Endothelial cell of umbilical vein (primary cell): ENCODE data around the gene GNGT2. TPM values are rescaled to one million over a fixed set of nuclear protein-coding genes. Genes with fewer than 3 reads are reported as not detected.

Source experiments
- BruUV-seq: library from RNA; stranded (reverse); fragments of 400-500 nt; replicated peaks from 2 replicates; lab custom pipeline; 2021; lab: Mats Ljungman, UMichigan
- CTCF ChIA-PET: fragments of 300-600, 350-600 bp; sonication (Branson Sonifier 250); formaldehyde crosslinking; loops from one replicate; lab custom pipeline; 2021; ENCODE audit warnings: antibody characterized with exemption, inconsistent platforms; lab: Charles Lee
- POLR2A ChIA-PET: fragments of 300-600, 350-600 bp; sonication (Branson Sonifier 250); formaldehyde crosslinking; loops from one replicate; lab custom pipeline; 2021; ENCODE audit warnings: antibody characterized with exemption, inconsistent platforms; lab: Charles Lee
- DNase-seq: peaks from one replicate; pipeline ENCODE4 v3.0.0-alpha.2; 2011; ENCODE audit warnings: low read depth, low spot score
- FAIRE-seq: peaks from 2 replicates; lab custom pipeline; 2011; peaks lifted over from hg19 to GRCh38; lab: Jason Lieb, UNC
- H2AFZ ChIP-seq: 2 replicates; pipeline ENCODE4 v1.6.0; 2012; ENCODE audit warnings: low read depth, low read length, control low read depth, inconsistent platforms
- H3K27ac ChIP-seq: 2 replicates; pipeline ENCODE4 v1.5.1; 2011; ENCODE audit warnings: low read depth, mild to moderate bottlenecking, control low read depth, low read length, moderate library complexity; ENCODE audit not compliant: insufficient read depth
- H3K27me3 ChIP-seq, 2 experiments: 2 replicates each; pipeline versions ENCODE4 v1.6.0 to v1.6.1; 2011; ENCODE audit warnings: low read length in 2 of 2, mixed read lengths in 1 of 2; ENCODE audit not compliant: control insufficient read depth in 2 of 2, insufficient read depth in 2 of 2
- H3K36me3 ChIP-seq, 2 experiments: 2 replicates in 1 of 2; 3 replicates in 1 of 2; pipeline ENCODE4 v1.5.1; 2011; ENCODE audit warnings: low read length in 2 of 2, mild to moderate bottlenecking in 1 of 2, moderate library complexity in 1 of 2; ENCODE audit not compliant: control insufficient read depth in 2 of 2, insufficient read depth in 2 of 2; ENCODE audit errors: extremely low read depth in 1 of 2
- H3K4me1 ChIP-seq: 3 replicates; pipeline ENCODE4 v1.5.1; 2011; ENCODE audit warnings: mild to moderate bottlenecking, low read length; ENCODE audit not compliant: control insufficient read depth, insufficient read depth; ENCODE audit errors: extremely low read depth
- H3K4me2 ChIP-seq: 2 replicates; pipeline ENCODE4 v1.6.1; 2011; ENCODE audit warnings: low read length, control low read depth, mixed read lengths; ENCODE audit not compliant: insufficient read depth
- H3K4me3 ChIP-seq, 3 experiments: fragments of 200-600 bp in 1 of 3; sonication (generic), shearing (Covaris generic) in 1 of 3; replicated peaks in 1 of 3; 2 replicates each; pipeline ENCODE4 v1.5.1; 2011 to 2016; ENCODE audit warnings: control low read depth in 3 of 3, low read length in 3 of 3, mild to moderate bottlenecking in 2 of 3, inconsistent platforms in 1 of 3, low read depth in 1 of 3, moderate library complexity in 1 of 3; ENCODE audit not compliant: insufficient read depth in 1 of 3
- H3K79me2 ChIP-seq: 2 replicates; pipeline ENCODE4 v1.6.0; 2012; ENCODE audit warnings: low read length, inconsistent platforms; ENCODE audit not compliant: control insufficient read depth, insufficient read depth
- H3K9ac ChIP-seq: replicated peaks from 2 replicates; pipeline ENCODE3; 2011; ENCODE audit warnings: low read length, control low read depth; ENCODE audit not compliant: insufficient read depth; ENCODE audit errors: extremely low read depth
- H3K9me1 ChIP-seq: replicated peaks from 3 replicates; pipeline ENCODE4 v1.6.0; 2011; ENCODE audit warnings: mild to moderate bottlenecking, low read length; ENCODE audit not compliant: control insufficient read depth, insufficient read depth; ENCODE audit errors: extremely low read depth
- H3K9me3 ChIP-seq: replicated peaks from 2 replicates; pipeline ENCODE4 v1.5.1; 2012; ENCODE audit warnings: low read length, inconsistent platforms; ENCODE audit not compliant: control insufficient read depth, insufficient read depth
- H4K20me1 ChIP-seq: replicated peaks from 2 replicates; pipeline ENCODE3; 2011; ENCODE audit warnings: mild to moderate bottlenecking, low read length; ENCODE audit not compliant: control insufficient read depth, insufficient read depth; ENCODE audit errors: extremely low read depth
- CTCF ChIP-seq, 2 donors: IDR thresholded peaks; 1 replicate in 1 of 2; 2 replicates in 1 of 2; pipeline ENCODE4 v1.5.1; 2011; ENCODE audit warnings: low read length in 2 of 2, mild to moderate bottlenecking in 2 of 2, moderate library complexity in 2 of 2, control low read depth in 1 of 2, inconsistent platforms in 1 of 2, low read depth in 1 of 2; ENCODE audit not compliant: insufficient read depth in 1 of 2; ENCODE audit errors: extremely low read depth in 1 of 2
- EZH2 ChIP-seq: IDR thresholded peaks from 2 replicates; pipeline ENCODE4 v1.6.1; 2012; ENCODE audit warnings: borderline replicate concordance, low read depth, mild to moderate bottlenecking, moderate library complexity, low read length, inconsistent platforms; ENCODE audit not compliant: severe bottlenecking
- FOS ChIP-seq: IDR thresholded peaks from 2 replicates; pipeline ENCODE4 v1.6.1; 2011; ENCODE audit warnings: mild to moderate bottlenecking, low read length, moderate library complexity, borderline replicate concordance; ENCODE audit not compliant: insufficient read depth
- GATA2 ChIP-seq: IDR thresholded peaks from 2 replicates; pipeline ENCODE4 v1.7.0; 2011; ENCODE audit warnings: low read depth, mild to moderate bottlenecking, moderate library complexity, mixed read lengths, low read length; ENCODE audit not compliant: insufficient read length, insufficient read depth
- JUN ChIP-seq: IDR thresholded peaks from 2 replicates; pipeline ENCODE4 v1.6.1; 2011; ENCODE audit warnings: borderline replicate concordance, low read depth; ENCODE audit not compliant: insufficient read length, insufficient read depth
- MAX ChIP-seq: IDR thresholded peaks from 2 replicates; pipeline ENCODE4 v1.6.1; 2011; ENCODE audit not compliant: insufficient read depth, insufficient read length
- MYC ChIP-seq: IDR thresholded peaks from one replicate; pipeline ENCODE4 v1.6.1; 2011; ENCODE audit warnings: mild to moderate bottlenecking, low read depth, low read length
- POLR2A ChIP-seq: IDR thresholded peaks from 2 replicates; pipeline ENCODE4 v1.6.1; 2012; ENCODE audit warnings: low read depth, mild to moderate bottlenecking, control low read depth, low read length
- POLR2AphosphoS5 ChIP-seq: IDR thresholded peaks from 2 replicates; pipeline ENCODE4 v1.6.1; 2012; ENCODE audit warnings: low read depth, mild to moderate bottlenecking, control low read depth, low read length, moderate library complexity; ENCODE audit not compliant: insufficient read depth
- dilution Hi-C: fragments of 300-500 bp; cut with MboI; formaldehyde crosslinking; loops from one replicate; pipeline ENCODE4 v1.15.0; 2019; ENCODE audit warnings: low sequenced_read_pairs; ENCODE audit not compliant: extremely low pct_ligation_motif_present
- intact Hi-C: fragments of 100-400 bp; cut with micrococcal nuclease; formaldehyde crosslinking; loops from one replicate; pipeline ENCODE4 v1.10.0; 2022
- polyA plus RNA-seq, 4 experiments: library from polyadenylated mRNA; depleted of rRNA in 3 of 4; stranded (reverse) in 3 of 4; unstranded in 1 of 4; fragments of >200 nt; gene quantifications; 2 replicates each; pipeline versions ENCODE4 v1.2.1 to v1.2.3, GENCODE V29; 2011 to 2012; ENCODE audit warnings: missing spikeins in 1 of 4
- total RNA-seq: library from RNA; stranded (reverse); gene quantifications from 2 replicates; pipeline ENCODE4 v1.2.3, GENCODE V29; 2021

The GNGT2 gene
- total and polyA plus RNA-seq, 2 donors (not counting 3 experiments of a cell fraction or from before 2014, with no cell fraction given) = 2.8 to 3.8 TPM

- FAIRE-seq (no peak), DNase-seq (no peak)
- no peak overlapping the region for H3K27ac ChIP-seq
- no peaks in the 10 kb centered on the region for H4K20me1 ChIP-seq
- H3K9me1 ChIP-seq = no peaks in the 10 kb centered on the region
- ChIA-PET POLR2A (no interaction called here), CTCF (no interaction called here)
- dilution Hi-C loops (no loop called here), intact Hi-C loops (no loop called here)
- no peaks in the 10 kb centered on the region for H3K9me3 ChIP-seq
- H3K4me2 ChIP-seq = no peak overlapping the region
- H3K36me3 ChIP-seq = peaks cover 2 to 24% of the 10 kb centered on the region in 2 experiments
- H2AFZ ChIP-seq = no peak overlapping the region
- peaks cover 25% of the 10 kb centered on the region for H3K4me1 ChIP-seq
- TF ChIP-seq CTCF (IDR thresholded peaks at IDR 0.05; ENCODE audit: extremely low read depth in 1 of 2, insufficient read depth in 1 of 2, low read depth in 1 of 2, low read length in 2 of 2) (no peak), POLR2AphosphoS5 (no peak), GATA2 (no peak), JUN (no peak), POLR2A (no peak), MYC (no peak), FOS (no peak), MAX (no peak), EZH2 (no peak)
- H3K79me2 ChIP-seq = peaks cover 8% of the 10 kb centered on the region
- H3K4me3 ChIP-seq = no peak overlapping the region
- peaks cover 6 to 16% of the 10 kb centered on the region in 2 experiments for H3K27me3 ChIP-seq
- no peak overlapping the region for H3K9ac ChIP-seq
- BruUV-seq = no TSS peak
Measured at GRCh38 chr17:49219987-49220386, 9.6 kb upstream of the GNGT2 start.
